Thyroid gland (tissue), 4 donors: ENCODE results near the gene CFB. TPM values are rescaled to one million over a fixed set of nuclear protein-coding genes. Genes with fewer than 3 reads are reported as not detected.
"Not testable (repeated sequence)": the region's sequence is repeated elsewhere in the genome, so short reads cannot be mapped to it uniquely, and the experiment has no call there.

ENCODE experiments used
- DNase-seq, 2 donors: peaks; one replicate each; pipeline ENCODE4 v3.0.0-alpha.2; 2019
- H3K27ac ChIP-seq, 3 donors: fragments of 200-600 bp; sonication (generic); 1 replicate in 2 of 3; 2 replicates in 1 of 3; pipeline ENCODE4 v1.5.1; 2016 to 2019; ENCODE audit warnings: mild to moderate bottlenecking in 1 of 3, moderate library complexity in 1 of 3
- H3K27me3 ChIP-seq: fragments of 200-600 bp; sonication (generic); one replicate; pipeline ENCODE4 v1.5.1; 2019
- H3K36me3 ChIP-seq, 2 donors: fragments of 200-600 bp; sonication (generic); one replicate each; pipeline ENCODE4 v1.5.1; 2016 to 2019
- H3K4me1 ChIP-seq, 2 donors: fragments of 200-600 bp; sonication (generic); one replicate each; pipeline ENCODE4 v1.5.1; 2017 to 2019
- H3K4me3 ChIP-seq, 3 donors: fragments of 200-600 bp; sonication (generic); replicated peaks in 1 of 3; 1 replicate in 2 of 3; 2 replicates in 1 of 3; pipeline ENCODE4 v1.5.1; 2016; ENCODE audit warnings: mild to moderate bottlenecking in 1 of 3
- H3K9me3 ChIP-seq: fragments of 200-600 bp; sonication (generic); one replicate; pipeline ENCODE4 v1.5.1; 2017
- POLR2A ChIP-seq, 2 donors: fragments of 450-650 bp; IDR thresholded peaks; one replicate each; pipeline ENCODE4 v1.6.1; 2017; ENCODE audit warnings: antibody characterized with exemption in 2 of 2, mild to moderate bottlenecking in 2 of 2, moderate library complexity in 1 of 2
- WGBS, 2 donors: methylation state at CpG; one replicate each; pipeline ENCODE4 v1.1.5; 2017; 5-methylcytosine and 5-hydroxymethylcytosine counted together
- intact Hi-C: fragments of 100-400 bp; cut with DNase I; formaldehyde crosslinking; loops from one replicate; pipeline ENCODE4 v1.15.1; 2023
- total RNA-seq, 4 donors: library from RNA; depleted of rRNA; stranded (reverse); fragments of >200 nt; gene quantifications; one replicate each; pipeline ENCODE4 v1.2.3, GENCODE V29; 2016
- TF ChIP-seq, protein P1 (sequence below), 6 experiments: fragments of 200-600 bp in 3 of 6; fragments of 450-650 bp in 3 of 6; sonication (generic) in 3 of 6; IDR thresholded peaks; one replicate each; pipeline ENCODE4 v1.5.1; 2016 to 2019; ENCODE audit warnings: antibody characterized with exemption in 6 of 6, mild to moderate bottlenecking in 2 of 6, inconsistent platforms in 1 of 6, moderate library complexity in 1 of 6

The CFB gene
- total RNA-seq, 4 donors from 2014 or later = 10.5 to 36.7 (median 16.4) TPM

DNA sequence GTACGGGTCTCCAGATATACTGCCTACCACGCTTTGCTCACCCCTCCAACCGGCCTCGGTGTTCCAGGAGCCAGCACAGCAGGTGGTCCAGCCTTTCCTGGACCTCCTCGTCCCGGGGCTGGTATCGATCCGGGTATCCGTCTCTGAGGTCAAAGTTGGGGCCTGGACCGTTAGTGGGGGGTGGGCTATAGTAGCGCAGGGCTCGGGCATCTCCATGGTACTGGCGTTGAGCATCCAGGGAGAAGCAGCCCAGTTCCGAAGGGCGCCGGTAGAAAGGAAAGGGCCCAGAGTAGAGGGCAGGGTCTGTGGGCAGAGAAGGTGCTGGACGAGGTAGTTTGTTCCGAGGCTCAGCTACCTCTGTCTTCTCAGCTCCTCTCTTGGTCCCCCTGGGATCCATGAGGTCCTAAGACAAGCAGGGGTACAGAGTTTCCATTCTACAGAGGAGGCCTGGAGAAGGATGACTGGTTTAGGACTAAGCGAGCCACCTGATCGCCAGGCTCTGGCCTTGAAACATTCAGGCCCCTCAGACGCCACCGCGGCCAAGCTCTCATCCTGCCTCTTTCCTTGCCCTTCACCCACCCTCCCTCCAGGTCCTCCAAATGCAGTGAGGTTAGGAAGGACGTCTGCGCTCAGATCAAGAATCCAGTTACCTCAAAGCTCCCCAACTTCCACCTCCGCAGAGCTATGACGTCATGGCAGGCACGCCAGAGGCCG, 25.5 kb downstream of the CFB start:
- peaks cover 35 to 36% of the 10 kb centered on the region in 2 donors for H3K36me3 ChIP-seq
- H3K9me3 ChIP-seq = no peaks in the 10 kb centered on the region
- TF ChIP-seq, protein P1, sequence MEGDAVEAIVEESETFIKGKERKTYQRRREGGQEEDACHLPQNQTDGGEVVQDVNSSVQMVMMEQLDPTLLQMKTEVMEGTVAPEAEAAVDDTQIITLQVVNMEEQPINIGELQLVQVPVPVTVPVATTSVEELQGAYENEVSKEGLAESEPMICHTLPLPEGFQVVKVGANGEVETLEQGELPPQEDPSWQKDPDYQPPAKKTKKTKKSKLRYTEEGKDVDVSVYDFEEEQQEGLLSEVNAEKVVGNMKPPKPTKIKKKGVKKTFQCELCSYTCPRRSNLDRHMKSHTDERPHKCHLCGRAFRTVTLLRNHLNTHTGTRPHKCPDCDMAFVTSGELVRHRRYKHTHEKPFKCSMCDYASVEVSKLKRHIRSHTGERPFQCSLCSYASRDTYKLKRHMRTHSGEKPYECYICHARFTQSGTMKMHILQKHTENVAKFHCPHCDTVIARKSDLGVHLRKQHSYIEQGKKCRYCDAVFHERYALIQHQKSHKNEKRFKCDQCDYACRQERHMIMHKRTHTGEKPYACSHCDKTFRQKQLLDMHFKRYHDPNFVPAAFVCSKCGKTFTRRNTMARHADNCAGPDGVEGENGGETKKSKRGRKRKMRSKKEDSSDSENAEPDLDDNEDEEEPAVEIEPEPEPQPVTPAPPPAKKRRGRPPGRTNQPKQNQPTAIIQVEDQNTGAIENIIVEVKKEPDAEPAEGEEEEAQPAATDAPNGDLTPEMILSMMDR (IDR thresholded peaks at IDR 0.05) = no peak
- TF ChIP-seq POLR2A (IDR thresholded peaks at IDR 0.05) = no peak
- peak overlapping the region; percentile 38 to 91 (median 87) for H3K4me3 ChIP-seq
- H3K27ac ChIP-seq = peak overlapping the region; percentile 93 to 97 (median 97)
- H3K4me1 ChIP-seq = peaks cover 12 to 18% of the 10 kb centered on the region in 2 donors
- WGBS, 2 donors = 27 to 33% methylated on average over 28 to 29 of the region's 29 CpGs
- DNase-seq = peak in 1 of 2 donors; percentile 3
- H3K27me3 ChIP-seq = no peaks in the 10 kb centered on the region
- intact Hi-C loops = no loop called here

GRCh38 chr6:31971993-31972708, 26.3 kb downstream of the CFB start, which contains the start of gene DXO:
TSS of gene DXO (minus strand) at chr6:31972138. CDS start at chr6:31971675, 463 bp downstream.
- Histone ChIP-seq H3K27ac (peak within 1 kb of the TSS; percentile 93 to 97 (median 97)), H3K4me3 (peak within 1 kb of the TSS; percentile 38 to 91 (median 87)), H3K9me3 (no peaks in the 10 kb centered on the region), H3K36me3 (peaks cover 27 to 29% of the 10 kb centered on the region in 2 donors), H3K27me3 (no peaks in the 10 kb centered on the region), H3K4me1 (peaks cover 12 to 18% of the 10 kb centered on the region in 2 donors)
- peak; percentile 97 for DNase-seq
- TF ChIP-seq, protein P1 (IDR thresholded peaks at IDR 0.05) = no peak
- TF ChIP-seq POLR2A (IDR thresholded peaks at IDR 0.05) = peak in 1 of 2 donors; percentile 65
- WGBS, 2 donors = 0 to 1% methylated on average over 11 to 34 of the region's 62 CpGs
- intact Hi-C loops = no loop called here

- no peak for DNase-seq
- 13 to 14% methylated on average over 11 of the region's 19 CpGs for WGBS, 2 donors
- intact Hi-C loops = no loop called here
- Histone ChIP-seq H3K4me3 (peak overlapping the region; percentile 38 to 91 (median 87)), H3K27me3 (no peaks in the 10 kb centered on the region), H3K27ac (peak overlapping the region; percentile 93 to 97 (median 97)), H3K9me3 (no peaks in the 10 kb centered on the region), H3K36me3 (peaks cover 22 to 23% of the 10 kb centered on the region in 2 donors), H3K4me1 (peaks cover 12 to 18% of the 10 kb centered on the region in 2 donors)
- TF ChIP-seq, protein P1 (IDR thresholded peaks at IDR 0.05) = no peak
- no peak for TF ChIP-seq POLR2A (IDR thresholded peaks at IDR 0.05)
These were observed 26.9 kb downstream of the CFB start for GRCh38 chr6:31972709-31973350.

DNA sequence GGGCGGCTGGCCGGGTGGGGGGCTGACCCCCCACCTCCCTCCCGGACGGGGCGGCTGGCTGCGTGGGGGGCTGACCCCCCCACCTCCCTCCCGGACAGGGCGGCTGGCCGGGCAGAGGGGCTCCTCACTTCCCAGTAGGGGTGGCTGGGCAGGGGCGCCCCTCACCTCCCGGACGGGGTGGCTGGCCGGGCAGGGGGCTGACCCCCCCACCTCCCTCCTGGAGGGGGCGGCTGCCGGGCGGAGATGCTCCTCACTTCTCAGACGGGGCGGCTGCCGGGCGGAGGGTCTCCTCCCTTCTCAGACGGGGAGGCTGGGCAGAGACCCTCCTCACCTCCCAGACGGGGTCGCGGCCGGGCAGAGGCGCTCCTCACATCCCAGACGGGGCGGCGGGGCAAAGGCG, 30.2 kb downstream of the CFB start:
- intact Hi-C loops, DNase-seq, H3K9me3 ChIP-seq, H3K4me3 ChIP-seq, H3K27me3 ChIP-seq, H3K27ac ChIP-seq, H3K36me3 ChIP-seq: not testable (repeated sequence)
- peaks cover 11 to 12% of the 10 kb centered on the region in 2 donors for H3K4me1 ChIP-seq
- 98 to 100% methylated on average over 1 to 7 of the region's 30 CpGs for WGBS, 2 donors

DNA sequence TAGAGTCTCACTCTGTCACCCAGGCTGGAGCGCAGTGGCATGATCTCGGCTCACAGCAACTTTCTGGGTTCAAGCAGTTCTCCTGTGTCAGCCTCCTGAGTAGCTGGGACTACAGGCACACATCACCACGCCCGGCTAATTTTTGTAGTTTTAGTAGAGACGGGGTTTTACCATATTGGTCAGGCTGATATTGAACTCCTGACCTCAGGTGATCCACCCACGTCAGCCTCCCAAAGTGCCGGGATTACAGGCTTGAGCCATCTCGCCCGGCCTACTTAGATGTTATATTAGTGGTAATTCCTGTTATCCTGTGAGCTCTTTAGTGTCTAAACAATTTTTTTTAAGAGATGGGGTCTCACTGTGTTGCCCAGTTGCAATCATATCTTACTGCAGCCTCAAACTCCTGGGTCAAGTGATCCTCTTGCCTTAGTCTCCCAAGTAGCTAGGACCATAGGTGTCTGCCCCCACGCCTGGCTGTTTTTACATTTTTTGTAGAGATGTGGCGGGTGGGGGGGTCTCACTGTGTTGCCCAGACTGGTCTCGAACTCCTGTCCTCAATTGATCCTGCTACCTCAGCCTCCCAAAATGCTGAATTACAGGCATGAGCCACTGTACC, 32.0 kb downstream of the CFB start:
- intact Hi-C loops = no loop called here
- Histone ChIP-seq H3K27me3 (no peaks in the 10 kb centered on the region), H3K9me3 (no peaks in the 10 kb centered on the region), H3K4me3 (no peak overlapping the region), H3K36me3 (no peaks in the 10 kb centered on the region), H3K4me1 (peaks cover 7 to 8% of the 10 kb centered on the region in 2 donors), H3K27ac (no peak overlapping the region)
- WGBS, 2 donors = 93 to 95% methylated on average over 12 of the region's 12 CpGs
- DNase-seq = no peak
- no peak for TF ChIP-seq POLR2A (IDR thresholded peaks at IDR 0.05)
- TF ChIP-seq, protein P1 (IDR thresholded peaks at IDR 0.05) = no peak
